Skin epidermis (tissue), 12 donors: ENCODE results near the gene RNF168.
"Not testable (repeated sequence)": the region's sequence is repeated elsewhere in the genome, so short reads cannot be mapped to it uniquely, and the experiment has no call there.

ENCODE experiments used
- H3K27ac ChIP-seq, 21 experiments: fragments of 200-600 bp; sonication (generic) in 11 of 21; one replicate each; pipeline ENCODE4 v1.5.0; 2020; ENCODE audit warnings: mild to moderate bottlenecking in 3 of 21, inconsistent platforms in 2 of 21, moderate library complexity in 2 of 21
- H3K4me3 ChIP-seq, 7 experiments: fragments of 200-600 bp; sonication (generic) in 2 of 7; one replicate each; pipeline ENCODE4 v1.5.0; 2020; ENCODE audit warnings: inconsistent platforms in 2 of 7, mild to moderate bottlenecking in 2 of 7, moderate library complexity in 1 of 7

Gene RNF168

DNA sequence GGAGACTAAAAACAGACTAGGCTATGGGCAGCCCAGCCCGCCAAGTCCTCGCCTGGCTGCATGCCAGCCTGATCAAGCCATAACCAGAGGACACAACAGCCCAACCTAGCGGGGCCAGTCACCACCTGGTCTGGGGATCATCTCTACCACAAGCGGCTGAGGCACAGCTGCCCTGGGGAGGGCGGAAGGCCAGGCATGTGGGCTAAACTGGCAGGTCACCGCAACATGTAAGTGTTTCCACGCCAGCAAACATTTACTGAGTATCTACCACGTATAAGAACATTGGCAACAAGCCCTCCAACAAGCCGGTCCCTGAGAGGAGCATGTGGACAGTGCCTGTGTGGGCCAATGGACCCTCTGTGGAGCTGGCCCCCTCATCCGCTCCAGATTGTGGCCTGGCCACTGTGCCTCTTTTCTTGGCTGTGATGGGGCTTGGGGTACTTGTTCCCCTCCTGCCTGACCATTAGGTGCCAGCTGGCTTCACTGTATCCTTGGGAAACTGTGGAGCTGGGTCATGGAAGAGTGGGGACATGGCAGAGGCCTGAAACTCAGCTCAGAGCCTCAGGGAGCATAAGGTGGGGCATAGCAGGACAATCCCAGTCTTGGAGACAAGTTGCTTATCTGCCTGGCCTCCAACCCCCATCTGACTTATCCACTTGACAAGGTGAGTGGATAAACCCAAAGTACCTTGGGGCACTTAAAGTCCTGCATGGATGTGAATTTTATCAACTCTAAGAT lies 80.4 kb downstream of the RNF168 start:
- Histone ChIP-seq H3K27ac (peak overlapping the region in 1 of 21 experiments; percentile 49), H3K4me3 (no peak overlapping the region)

GRCh38 chr3:196421668-196422067 lies 81.9 kb downstream of the RNF168 start:
- not testable (repeated sequence) for H3K27ac ChIP-seq, H3K4me3 ChIP-seq

DNA sequence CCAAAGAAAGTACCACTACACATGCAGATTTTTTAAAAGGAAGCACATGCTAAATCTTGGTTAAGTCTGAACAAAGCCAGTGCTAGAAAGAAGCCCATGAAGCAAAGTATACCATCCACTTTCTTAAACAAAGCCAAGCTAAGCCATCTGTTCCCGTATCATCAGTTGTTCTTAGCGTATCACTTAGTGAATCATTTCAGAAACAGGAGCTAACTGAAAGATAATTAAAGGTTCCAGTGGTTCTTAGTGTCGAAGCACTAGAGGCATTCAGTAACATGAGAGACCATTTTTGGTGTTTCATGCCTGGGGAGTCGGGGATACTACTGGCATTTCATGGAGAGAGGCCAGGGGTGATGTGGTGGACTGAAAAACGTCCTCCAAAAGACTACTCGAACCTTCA lies 84.2 kb downstream of the RNF168 start:
- H3K4me3 ChIP-seq: no peak overlapping the region
- H3K27ac ChIP-seq: no peak overlapping the region
